ENCODE data around the gene KIF26B.

Gene KIF26B

DNA sequence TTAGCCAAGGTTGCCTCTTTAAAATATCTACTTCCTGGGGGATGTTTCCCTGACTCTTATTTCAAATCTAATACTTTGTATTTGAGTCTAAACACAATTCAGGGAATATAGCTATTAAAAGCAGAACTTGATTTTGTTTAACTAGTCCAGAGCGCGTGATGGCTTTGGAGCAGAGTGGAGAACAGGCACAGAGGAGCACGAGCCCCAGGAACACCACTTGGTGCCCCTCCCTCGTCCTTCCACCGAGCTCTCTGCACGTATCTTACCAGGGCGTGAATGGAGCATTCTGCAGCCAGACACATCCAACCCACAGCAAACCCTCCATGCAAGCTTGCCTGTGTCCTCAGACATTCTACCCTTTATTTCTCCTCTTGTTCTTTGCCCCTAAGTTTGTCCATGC lies 14.1 kb downstream of the KIF26B start:
- no peak for DNase-seq (ENCODE audit: low read depth in 3 of 3, low spot score in 1 of 3)

DNA sequence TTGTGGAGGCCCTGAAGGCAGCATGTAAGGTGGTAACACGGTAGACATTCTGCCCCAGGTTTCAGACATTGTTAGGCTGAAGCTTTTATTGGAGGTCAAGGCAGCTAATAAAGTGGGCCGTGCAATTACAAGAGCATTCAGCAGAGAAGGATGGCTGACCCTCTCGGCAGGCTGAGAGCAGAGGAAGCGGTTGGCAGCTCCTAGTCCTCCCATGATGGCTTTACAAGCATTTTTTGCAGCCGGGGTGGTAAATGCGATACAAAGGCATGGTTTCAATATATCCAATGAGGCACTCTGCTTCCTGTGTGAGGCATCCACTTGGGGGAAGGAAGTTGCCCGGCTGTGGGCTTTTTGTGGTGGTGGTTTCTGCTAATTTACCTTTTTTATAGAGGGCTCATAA lies 14.6 kb downstream of the KIF26B start:
- no peak for DNase-seq (ENCODE audit: low read depth in 3 of 3, low spot score in 1 of 3)

DNA sequence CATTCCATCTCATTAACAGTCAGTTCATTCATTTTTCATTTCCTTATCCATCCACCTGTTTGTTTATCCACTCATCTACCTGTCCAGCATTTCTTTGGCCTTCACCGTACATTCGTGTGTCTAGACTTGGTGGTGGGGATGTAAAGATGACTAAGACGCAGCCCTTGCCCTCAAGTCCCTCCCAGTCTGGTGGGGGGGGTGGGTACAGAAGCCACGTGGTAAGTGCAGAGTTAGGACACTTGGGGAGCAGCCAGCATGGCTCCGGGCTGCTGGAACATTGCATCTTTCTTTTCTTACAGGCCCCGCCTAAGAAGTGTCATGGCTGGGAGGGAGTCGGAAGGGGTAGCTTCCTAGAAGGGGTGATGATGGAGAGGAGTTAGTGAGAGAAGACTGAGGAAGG lies 17.2 kb downstream of the KIF26B start:
- DNase-seq (ENCODE audit: low read depth in 3 of 3, low spot score in 1 of 3) = no peak

DNA sequence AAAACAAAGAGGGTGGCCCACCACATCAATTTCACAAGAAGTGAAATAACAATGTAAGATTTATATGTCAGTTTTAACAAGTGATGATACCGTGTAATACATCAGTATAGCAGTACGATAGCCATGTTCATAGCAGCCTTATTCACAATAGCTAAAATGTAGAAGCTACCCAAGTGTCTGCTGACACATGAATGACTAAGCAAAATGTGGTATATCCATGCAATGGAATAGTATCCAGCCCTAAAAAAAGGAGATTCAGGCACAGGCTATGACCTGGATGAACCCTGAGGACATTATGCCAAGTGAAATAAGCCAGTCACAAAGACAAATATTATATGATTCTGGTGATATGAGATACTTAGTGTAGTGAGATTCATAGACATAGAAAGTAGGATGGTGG lies 18.0 kb downstream of the KIF26B start:
- no peak for DNase-seq (ENCODE audit: low read depth in 3 of 3, low spot score in 1 of 3)

DNA sequence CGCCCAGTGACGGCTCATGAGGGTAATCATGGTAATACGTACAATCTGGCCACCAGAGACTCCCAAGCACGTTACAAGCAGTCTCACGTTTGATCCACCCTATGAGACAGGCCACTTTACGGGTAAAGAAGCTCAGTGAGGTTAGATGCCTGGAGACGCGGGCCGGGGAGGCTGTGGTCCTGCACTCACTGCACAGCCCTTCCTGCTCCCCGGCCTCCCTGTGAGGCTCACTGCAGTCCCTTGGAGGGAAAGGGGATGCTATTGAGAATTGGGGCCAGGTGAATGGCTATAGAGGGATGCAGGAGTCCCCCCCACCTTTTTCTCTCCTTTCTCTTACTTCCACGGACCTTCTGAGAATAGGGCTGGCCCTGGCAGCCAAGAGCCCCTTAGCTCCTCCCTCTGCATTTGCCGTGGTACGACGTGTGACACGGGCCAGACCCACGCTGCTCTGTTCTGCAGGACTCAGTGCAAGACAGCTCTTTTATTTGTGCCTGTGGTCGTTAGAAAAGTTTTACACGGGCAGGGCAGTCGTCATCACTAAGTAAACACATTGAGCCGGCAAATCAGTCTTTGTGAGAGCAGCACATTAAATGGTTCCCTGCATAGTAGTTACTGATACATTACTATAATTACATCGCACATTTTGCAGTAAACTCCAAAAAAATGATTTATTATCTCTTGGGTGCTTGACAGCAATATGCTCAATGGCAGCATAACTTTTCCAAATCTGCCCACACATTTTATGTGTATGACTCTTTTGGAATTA lies 18.8 kb downstream of the KIF26B start:
- DNase-seq (ENCODE audit: low read depth in 3 of 3, low spot score in 1 of 3) = no peak

DNA sequence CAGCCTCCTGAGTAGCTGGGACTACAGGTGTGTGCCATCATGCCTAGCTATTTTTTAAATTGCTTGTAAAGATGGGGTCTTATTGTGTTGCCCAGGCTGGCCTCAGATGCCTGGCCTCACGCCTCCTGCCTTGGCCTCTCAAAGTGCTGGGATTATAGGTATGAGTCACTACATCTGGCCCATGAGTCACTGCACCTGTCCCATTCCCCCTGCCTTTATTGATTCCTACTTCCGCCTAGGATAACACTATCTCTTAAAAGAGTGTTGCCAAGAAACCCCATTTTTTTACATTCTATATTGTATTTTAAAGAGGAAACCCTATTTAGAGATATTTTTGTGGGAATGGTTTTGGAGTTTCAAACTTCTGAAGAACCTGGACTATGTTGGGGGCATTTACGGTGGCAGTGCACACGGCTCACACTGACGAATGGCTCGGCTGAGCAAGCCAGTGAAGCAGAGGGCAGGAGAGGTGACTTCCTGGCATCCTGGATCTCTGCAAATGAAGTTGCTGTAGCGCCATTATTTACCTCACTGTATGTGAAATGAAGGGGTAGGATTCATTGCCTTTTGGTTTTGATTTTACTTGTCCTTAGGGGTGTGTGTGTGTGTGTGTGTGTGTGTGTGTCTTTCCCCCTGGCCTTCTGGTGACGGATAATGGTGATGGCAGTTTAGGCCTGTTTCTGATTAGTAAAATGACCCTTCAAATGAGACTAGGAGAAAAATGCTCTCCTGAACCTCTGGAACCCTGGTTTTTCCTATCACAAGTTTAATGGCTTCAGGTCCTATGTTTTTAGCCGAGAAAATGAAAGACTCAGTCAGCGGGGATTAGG lies 22.5 kb downstream of the KIF26B start:
- DNase-seq (ENCODE audit: low read depth in 3 of 3, low spot score in 1 of 3) = no peak

DNA sequence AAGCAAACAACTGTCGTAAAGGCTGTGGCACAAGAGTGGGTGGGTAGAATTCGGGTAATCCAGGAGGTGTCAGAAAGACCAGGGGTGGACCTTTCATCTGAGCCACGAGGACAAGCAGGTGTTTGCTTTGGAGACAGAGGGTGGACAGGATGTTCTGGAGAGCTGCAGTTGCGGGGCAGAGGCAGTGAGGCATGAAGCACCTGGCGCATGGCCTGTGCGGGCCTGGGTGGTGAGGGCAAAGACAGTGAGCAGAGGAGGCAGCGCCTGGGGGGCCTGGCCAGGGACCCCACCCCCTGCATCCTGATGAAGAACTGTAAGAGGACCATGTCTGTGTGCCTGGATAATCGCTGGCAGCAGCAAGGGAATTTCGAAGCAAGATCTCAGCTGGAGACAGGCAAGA lies 24.9 kb downstream of the KIF26B start:
- no peak for DNase-seq (ENCODE audit: low read depth in 3 of 3, low spot score in 1 of 3)

DNA sequence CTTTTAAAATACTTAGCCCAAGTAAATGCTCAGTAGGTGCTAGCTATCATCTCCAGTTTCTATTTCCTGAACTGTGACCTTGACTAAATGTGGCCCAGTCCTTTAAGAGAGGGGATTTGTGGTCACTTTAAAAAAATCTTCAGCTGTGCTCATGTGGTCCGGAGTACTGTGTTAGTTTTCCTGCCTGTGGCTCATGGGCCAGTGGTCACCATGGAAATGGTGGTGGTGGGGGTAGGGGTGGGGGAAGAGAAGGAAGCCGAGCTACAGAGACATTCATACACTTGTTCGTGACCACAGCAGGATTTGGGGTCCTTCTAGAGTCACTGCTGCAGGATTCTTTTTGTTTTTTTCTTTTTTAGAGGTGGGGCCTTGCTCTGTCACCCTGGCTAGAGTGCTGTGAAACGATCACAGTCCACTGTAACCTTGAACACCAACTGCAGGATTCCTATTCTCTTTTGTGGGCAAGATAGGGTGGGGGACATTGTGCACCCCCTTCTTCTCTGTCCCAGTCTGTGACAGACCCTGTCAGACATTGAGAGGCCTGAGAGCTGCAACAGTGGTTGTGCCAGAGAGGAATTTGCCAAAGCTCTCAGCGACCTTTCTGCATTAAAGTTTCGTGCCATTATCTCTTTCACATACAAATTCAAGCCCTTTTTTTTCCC lies 25.8 kb downstream of the KIF26B start:
- DNase-seq (ENCODE audit: low read depth in 3 of 3, low spot score in 1 of 3) = no peak

DNA sequence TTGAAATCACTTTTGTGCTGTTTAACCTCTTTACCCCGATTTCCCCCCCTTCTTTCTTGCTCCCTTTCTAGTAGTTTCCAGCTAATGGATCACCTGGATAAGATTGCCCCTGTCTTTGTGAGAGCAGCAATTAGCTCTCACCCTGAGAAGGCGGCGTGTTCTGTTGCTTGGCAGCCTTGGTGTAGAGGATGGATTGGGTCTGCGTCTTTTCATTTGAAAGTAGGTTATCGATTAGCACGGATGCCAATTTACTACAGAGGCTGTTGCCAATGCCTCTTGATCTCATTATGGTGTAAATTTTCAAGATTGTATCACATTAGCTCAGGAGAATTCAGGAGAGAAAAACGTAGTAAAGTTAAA lies 26.4 kb downstream of the KIF26B start:
- DNase-seq (ENCODE audit: low read depth in 3 of 3, low spot score in 1 of 3) = no peak

DNA sequence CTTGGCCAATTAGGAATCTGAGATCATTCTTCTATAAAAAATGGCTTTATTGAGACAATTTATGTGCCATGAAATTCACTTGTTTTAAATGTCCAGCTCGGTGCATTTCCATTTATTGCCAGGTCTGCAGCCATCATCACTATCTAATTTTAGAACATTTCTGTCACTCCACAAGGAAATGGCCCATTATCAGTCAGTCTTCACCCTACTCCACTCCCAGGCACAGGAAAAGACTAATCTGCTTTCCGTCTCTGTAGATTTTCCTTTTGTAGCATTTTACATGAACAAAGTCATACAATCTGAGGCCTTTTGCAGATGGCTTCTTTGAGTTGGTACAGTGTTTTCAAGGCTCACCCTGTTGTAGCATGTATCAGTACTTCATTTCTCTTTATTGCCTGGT lies 27.2 kb downstream of the KIF26B start:
- no peak for DNase-seq (ENCODE audit: low read depth in 3 of 3, low spot score in 1 of 3)

DNA sequence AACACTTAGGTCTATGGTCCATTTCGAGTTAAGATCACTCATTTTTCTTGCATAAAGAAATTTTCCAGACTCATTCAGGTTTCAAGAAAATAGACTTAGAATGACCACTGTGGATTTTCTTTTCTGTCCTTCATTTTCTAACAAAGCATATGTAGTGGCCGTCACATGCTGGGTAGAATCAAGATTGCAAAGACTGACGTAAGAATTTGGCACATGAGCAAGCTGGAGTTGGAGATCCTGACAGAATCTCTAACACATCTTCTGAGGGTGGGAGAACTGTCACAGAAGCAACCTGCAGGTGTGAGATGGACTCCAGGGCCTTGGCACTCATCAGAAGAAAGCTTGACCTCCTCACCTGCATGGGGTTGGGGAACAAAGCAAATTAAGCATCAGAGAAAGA lies 28.6 kb downstream of the KIF26B start:
- no peak for DNase-seq (ENCODE audit: low read depth in 3 of 3, low spot score in 1 of 3)

DNA sequence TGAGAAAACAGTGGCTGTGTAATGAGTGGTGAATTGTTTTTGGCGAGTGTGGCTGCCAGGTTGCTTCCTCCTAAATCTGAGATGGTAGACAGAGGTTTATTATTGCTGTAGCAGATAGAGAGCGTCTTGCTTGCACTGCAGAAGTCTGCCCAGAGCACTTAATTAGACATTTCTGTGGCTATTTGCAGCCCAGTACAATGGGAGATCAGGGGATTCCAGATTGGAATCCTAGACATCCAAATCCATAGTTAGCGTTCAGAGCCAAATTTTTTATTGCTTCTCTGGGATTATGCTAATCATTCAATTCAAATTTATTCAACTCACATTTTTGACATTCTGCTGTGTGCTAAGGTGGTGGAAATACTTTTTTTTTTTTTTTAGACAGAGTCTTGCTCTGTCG lies 30.0 kb downstream of the KIF26B start:
- DNase-seq (ENCODE audit: low read depth in 3 of 3, low spot score in 1 of 3) = no peak

DNA sequence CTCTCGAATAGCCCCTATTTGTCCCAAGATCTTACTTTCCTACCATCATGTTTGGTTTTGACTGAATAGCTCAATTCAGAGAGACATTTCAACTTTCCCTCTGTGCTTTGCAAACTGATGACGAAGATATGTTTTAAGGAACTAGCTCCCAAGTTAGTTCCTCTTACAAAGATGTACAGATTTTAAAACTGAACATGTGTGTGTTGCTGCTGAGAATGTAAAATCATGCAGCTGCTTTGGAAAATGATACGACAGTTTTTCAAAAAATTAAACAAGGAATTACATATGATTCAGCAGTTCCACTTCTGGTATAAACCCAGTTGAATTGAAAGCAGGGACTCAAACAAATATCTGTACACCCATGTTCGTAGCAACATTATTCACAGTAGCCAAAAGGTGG lies 33.6 kb downstream of the KIF26B start:
- DNase-seq (ENCODE audit: low read depth in 3 of 3, low spot score in 1 of 3) = no peak

DNA sequence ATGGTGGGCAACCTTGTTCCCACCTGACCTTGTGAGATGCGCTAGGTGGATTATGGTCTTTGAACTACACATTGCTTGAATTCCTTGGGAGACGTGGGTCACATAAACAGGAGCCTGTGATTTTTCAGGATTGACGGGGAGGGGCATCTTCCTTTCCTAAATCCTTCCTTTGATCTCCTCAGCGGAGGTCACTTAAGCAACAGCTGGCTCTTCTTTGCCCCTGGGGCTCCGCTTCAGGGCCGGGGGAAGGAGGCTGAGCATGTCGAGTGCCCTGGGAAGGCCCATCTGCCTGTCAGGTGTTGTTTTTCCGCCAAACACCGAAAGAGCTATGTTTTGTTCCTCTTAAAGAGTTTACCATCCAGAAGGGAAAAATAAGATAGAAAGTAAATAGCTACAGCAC lies 40.6 kb downstream of the KIF26B start:
- DNase-seq (ENCODE audit: low read depth in 3 of 3, low spot score in 1 of 3) = no peak

DNA sequence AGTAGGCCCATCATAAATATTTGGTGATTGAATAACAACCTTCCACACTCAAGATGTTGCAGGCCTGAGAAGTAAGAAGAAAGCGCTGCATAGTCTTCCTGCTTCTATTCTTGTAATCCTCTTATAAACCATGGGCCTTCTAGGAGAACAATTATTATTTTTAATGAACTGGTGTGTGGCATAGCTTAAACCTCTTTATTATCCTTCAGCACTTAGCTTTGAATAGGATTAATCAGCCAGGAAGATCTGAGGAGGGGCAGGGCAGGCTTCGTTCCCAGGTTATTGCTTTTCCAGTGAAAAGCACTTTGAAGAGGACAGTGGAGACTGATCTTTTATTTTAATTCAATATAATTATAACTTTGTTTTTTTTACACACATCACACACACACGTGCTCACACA lies 42.3 kb downstream of the KIF26B start:
- DNase-seq (ENCODE audit: low read depth in 3 of 3, low spot score in 1 of 3) = no peak

DNA sequence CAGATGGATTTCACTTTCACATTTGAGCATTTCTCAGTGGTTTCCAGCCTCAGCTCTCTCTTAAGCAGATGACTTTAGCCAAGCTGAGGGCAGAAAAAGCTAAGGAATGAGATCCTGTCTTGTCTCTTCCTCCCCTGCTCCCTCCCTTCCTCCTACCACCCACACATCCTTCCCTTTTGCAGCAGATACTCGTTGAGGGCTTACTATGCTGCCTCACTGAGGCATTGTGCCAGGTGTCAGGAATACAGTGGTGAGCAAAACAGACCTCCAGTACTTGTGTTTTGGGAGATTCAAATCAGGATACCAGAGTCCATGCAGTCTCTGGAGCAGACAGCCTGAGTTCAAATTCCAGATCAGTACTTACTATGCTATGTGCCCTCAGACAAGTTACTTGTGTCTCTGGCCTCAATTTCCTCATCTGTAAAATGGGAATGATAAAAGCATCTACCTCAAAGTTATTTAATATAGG lies 43.2 kb downstream of the KIF26B start:
- no peak for DNase-seq (ENCODE audit: low read depth in 3 of 3, low spot score in 1 of 3)

DNA sequence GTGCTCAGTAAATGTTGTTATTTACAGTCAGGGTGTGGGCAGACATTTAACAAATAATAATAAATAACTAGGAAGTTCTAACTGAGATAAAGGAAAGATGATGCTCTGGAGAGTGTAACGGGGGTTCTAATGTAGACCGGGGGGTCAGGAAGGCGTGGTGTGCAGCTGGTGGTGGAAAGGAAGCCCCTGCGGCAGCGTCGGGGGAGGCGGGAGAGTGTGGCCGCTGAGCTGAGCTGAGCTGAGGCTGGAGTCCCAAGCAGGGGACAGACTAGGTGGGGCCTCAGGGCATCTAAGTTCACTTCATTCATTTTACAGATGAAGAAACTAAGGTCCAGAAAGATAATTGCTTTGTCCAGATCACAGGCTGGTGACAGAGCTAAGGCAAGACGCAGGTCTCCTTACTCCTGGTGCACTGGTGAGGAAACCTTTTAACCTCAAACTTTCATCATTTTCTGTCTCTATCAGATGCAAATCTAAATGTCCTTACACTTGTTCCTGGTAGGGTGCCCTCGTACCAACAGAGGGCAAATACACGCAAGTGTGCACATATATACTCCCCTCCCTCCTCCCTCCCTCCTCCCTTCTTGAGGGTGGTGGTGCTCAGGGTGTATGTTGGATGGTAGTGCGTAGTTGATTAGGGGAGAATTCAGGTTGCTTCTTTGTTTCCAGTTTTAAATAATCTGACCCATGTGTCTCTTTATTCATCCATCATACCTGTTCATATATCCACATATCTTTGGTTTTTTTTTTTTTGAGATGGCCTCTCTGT lies 44.1 kb downstream of the KIF26B start:
- DNase-seq (ENCODE audit: low read depth in 3 of 3, low spot score in 1 of 3) = no peak

DNA sequence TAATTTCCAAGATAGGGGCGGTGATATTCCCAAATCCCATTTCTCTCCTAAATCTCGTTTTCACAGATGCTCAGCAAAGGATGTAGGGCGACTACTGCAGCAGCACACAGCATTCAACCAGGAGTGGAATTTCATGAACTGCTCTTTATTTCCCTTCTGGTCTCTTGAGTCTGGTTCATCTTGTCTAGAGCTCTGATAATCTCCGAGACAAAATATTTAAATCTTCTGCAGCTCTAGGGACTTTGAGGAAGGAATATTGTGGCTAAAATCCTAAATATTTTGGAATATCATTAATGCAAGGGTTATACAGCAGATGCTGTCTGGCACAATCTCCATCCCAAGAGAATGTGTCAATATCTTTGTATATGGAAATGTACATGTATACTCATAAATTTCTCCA lies 45.4 kb downstream of the KIF26B start:
- no peak for DNase-seq (ENCODE audit: low read depth in 3 of 3, low spot score in 1 of 3)

DNA sequence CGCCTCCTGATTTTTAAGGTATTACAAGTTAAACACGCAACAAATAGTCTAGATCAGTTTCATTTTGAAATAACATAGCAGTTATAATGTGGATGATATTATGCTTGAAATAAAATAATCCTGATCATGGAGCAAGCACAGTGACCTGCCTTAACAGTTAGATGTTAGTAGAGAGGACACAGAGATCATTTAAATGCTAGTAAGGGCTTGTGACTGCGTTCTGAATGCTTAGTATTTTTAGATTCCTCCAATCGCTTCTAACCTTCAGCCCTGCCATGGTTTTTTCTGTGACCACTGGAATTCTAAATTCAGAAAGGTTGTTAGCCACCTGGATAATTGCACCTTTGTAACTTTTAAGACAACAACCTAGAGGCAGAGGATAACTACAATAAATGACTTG lies 46.4 kb downstream of the KIF26B start:
- no peak for DNase-seq (ENCODE audit: low read depth in 3 of 3, low spot score in 1 of 3)

DNA sequence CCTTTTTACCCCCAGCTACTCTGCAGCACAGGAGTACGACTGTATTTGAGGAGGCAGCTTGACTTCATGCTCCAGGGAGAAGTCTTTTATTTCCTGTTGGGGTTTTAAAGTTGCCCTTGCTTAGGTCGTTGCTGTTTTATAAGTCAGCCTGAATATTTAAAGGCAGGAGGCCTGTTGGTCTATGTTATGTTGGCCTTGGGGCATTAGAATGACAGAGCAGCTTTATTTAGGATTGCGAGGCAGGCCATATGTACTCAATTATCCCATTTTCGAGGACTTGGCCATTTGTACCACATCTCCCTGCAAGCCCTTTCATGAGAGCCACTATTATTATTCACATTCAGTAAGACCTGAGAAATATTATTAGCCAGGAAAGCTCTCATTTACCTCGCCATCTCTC lies 47.0 kb downstream of the KIF26B start:
- DNase-seq (ENCODE audit: low read depth in 3 of 3, low spot score in 1 of 3) = no peak

DNA sequence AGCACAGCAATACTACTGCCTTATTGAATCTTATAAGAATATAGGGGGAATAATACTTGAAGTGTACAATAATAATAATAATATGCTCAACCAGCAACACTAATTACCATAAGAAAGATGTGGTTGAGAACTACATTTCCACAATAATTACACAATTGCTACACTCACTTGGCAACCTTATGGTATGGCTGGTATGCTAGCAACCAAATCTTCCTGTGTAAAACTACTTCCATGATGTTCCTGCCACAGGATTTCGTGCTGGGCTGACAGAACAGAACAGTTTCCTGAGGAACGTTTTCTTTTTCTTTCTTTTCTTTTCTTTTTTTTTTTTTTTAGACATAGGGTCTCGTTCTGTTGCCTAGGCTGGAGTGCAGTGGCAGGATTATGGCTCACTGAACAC lies 50.6 kb downstream of the KIF26B start:
- DNase-seq (ENCODE audit: low read depth in 3 of 3, low spot score in 1 of 3) = no peak
